SH-SY5Y (cell line): ENCODE data around the gene HEBP2.

Experiments used
- GATA2 ChIP-seq: IDR thresholded peaks from 2 replicates; pipeline ENCODE4 v1.6.1; 2011; ENCODE audit warnings: mild to moderate bottlenecking, low read depth, low read length
- GATA3 ChIP-seq: IDR thresholded peaks from 2 replicates; pipeline ENCODE4 v1.6.1; 2011; ENCODE audit warnings: low read depth, mild to moderate bottlenecking, low read length, moderate library complexity

DNA sequence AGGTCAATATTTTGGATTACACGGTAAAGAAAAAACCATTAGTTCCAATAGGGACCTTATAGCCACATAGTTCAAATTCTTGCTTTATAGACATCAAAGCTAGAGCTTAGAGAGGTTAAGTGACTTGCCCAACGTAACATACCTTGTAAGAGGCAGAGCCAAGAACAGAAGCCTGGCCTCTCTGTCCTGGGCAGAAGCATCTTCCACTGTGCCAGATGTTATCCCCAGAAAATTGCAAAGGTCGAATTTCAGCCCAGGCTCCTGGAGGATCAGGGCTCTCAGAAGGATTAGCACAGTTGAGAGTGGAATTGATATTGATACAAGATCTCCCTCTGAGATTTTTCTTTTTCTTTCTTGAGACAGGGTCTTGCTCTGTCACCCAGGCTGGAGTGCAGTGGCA is 20.2 kb upstream of the HEBP2 start:
- TF ChIP-seq GATA2 (no peak), GATA3 (no peak)
